Measurements from ENCODE around the gene HCN3.

DNA sequence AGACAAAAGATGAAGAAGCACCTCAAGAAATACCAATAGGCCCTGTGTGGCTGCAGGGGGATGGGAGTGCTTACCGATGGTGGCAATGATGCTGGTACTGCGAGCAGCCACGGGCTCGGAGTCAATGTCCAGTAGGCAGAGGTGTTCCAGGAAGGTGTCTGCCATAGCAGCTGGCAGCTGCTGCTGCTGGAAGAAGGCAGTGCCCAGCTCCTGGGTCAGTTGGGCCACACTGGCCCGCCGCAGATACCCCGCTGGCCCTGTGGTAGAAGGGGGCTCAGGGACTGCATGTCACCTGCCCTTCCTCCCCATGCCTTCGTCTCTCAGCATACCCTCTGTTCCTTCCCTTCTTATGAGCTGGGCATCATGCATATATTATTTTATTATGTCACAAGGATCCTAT is 22.8 kb downstream of the HCN3 start:
- TF ChIP-seq TARDBP (CRISPR knock-in tag; IDR thresholded peaks at IDR 0.05) = no peak
- TF ChIP-seq, protein P1, sequence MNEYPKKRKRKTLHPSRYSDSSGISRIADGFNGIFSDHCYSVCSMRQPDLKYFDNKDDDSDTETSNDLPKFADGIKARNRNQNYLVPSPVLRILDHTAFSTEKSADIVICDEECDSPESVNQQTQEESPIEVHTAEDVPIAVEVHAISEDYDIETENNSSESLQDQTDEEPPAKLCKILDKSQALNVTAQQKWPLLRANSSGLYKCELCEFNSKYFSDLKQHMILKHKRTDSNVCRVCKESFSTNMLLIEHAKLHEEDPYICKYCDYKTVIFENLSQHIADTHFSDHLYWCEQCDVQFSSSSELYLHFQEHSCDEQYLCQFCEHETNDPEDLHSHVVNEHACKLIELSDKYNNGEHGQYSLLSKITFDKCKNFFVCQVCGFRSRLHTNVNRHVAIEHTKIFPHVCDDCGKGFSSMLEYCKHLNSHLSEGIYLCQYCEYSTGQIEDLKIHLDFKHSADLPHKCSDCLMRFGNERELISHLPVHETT (CRISPR knock-in tag; conservative IDR thresholded peaks at IDR 0.05) = no peak
- no peak for TF ChIP-seq CBX5 (CRISPR knock-in tag; IDR thresholded peaks at IDR 0.05; ENCODE audit: borderline replicate concordance)
- TF ChIP-seq, protein P2, sequence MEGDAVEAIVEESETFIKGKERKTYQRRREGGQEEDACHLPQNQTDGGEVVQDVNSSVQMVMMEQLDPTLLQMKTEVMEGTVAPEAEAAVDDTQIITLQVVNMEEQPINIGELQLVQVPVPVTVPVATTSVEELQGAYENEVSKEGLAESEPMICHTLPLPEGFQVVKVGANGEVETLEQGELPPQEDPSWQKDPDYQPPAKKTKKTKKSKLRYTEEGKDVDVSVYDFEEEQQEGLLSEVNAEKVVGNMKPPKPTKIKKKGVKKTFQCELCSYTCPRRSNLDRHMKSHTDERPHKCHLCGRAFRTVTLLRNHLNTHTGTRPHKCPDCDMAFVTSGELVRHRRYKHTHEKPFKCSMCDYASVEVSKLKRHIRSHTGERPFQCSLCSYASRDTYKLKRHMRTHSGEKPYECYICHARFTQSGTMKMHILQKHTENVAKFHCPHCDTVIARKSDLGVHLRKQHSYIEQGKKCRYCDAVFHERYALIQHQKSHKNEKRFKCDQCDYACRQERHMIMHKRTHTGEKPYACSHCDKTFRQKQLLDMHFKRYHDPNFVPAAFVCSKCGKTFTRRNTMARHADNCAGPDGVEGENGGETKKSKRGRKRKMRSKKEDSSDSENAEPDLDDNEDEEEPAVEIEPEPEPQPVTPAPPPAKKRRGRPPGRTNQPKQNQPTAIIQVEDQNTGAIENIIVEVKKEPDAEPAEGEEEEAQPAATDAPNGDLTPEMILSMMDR (CRISPR knock-in tag; IDR thresholded peaks at IDR 0.05) = no peak
- no peak for TF ChIP-seq SP1 (IDR thresholded peaks at IDR 0.05)
- no peak for TF ChIP-seq SP1 (CRISPR knock-in tag; IDR thresholded peaks at IDR 0.05)
